ENCODE measurements around the gene SEPTIN10. TPM values are rescaled to one million over a fixed set of nuclear protein-coding genes. Genes with fewer than 3 reads are reported as not detected.

SEPTIN10 gene
- polyA plus RNA-seq, 1 donor from 2014 or later, result 0.71 TPM

- Mint-ChIP-seq H3K4me3 (no peak overlapping the region), H3K27ac (no peak overlapping the region), H3K4me1 (no peaks in the 10 kb centered on the region), H3K27me3 (peaks cover 8% of the 10 kb centered on the region), H3K9me3 (peaks cover 0 to 2% (median 2%) of the 10 kb centered on the region in 3 donors), H3K36me3 (no peaks in the 10 kb centered on the region)
These were observed 115.6 kb downstream of the SEPTIN10 start for GRCh38 chr2:109497911-109498870.

- H3K36me3 Mint-ChIP-seq, result no peaks in the 10 kb centered on the region
- H3K9me3 Mint-ChIP-seq, result peaks cover 0 to 2% (median 2%) of the 10 kb centered on the region in 3 donors
- H3K4me3 Mint-ChIP-seq, result no peak overlapping the region
- no peak overlapping the region for H3K27ac Mint-ChIP-seq
- H3K27me3 Mint-ChIP-seq, result peaks cover 6% of the 10 kb centered on the region
- H3K4me1 Mint-ChIP-seq, result no peaks in the 10 kb centered on the region
These were observed 116.3 kb downstream of the SEPTIN10 start for GRCh38 chr2:109497463-109497862.

- peaks cover 3% of the 10 kb centered on the region for H3K27me3 Mint-ChIP-seq
- no peaks in the 10 kb centered on the region for H3K36me3 Mint-ChIP-seq
- no peaks in the 10 kb centered on the region for H3K4me1 Mint-ChIP-seq
- H3K27ac Mint-ChIP-seq, result no peak overlapping the region
- H3K9me3 Mint-ChIP-seq, result peaks cover 0 to 2% (median 2%) of the 10 kb centered on the region in 3 donors
- no peak overlapping the region for H3K4me3 Mint-ChIP-seq
These were observed 119.4 kb downstream of the SEPTIN10 start for GRCh38 chr2:109494351-109494750.

GRCh38 chr2:109493176-109493935 is 120.4 kb downstream of the SEPTIN10 start:
- H3K4me3 Mint-ChIP-seq, result no peak overlapping the region
- no peak overlapping the region for H3K27ac Mint-ChIP-seq
- peaks cover 3% of the 10 kb centered on the region for H3K27me3 Mint-ChIP-seq
- H3K9me3 Mint-ChIP-seq, result peaks cover 0 to 2% (median 2%) of the 10 kb centered on the region in 3 donors
- H3K36me3 Mint-ChIP-seq, result no peaks in the 10 kb centered on the region
- H3K4me1 Mint-ChIP-seq, result no peaks in the 10 kb centered on the region

Other genes starting within 250 kb of the SEPTIN10 start
- gene SOWAHC, start 398 bp upstream of the SEPTIN10 start, polyA plus RNA-seq, result not detected
- gene RGPD5, start 180.3 kb upstream of the SEPTIN10 start, polyA plus RNA-seq, result 3.2 TPM